NCI-H524 treated with DMSO at 0.1 percent for 48 hours (cell line): ENCODE results near the gene ARHGAP15.

Experiments used
- DNase-seq: peaks from one replicate; lab custom pipeline; 2025; lab: John Stamatoyannopoulos, UW

ARHGAP15 gene

DNA sequence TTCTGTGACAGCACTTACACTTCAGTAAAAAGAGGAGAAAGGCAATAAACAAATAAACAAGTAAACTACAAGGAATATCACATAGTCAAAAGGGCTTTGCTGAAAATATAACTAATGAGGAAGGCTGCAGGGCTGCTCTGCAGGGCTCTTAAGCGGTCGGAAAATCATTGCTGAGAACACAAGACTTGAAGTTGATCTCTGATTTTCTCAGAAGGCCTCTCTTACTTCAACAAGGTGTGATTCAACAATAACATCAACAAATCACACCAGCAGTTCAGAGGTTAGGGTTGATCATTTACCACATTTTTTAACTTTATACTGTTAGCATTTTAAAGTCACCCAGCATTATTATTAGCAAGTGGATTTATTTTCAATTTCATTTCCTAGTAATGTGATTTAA is 215.6 kb downstream of the ARHGAP15 start:
- DNase-seq, result no peak

DNA sequence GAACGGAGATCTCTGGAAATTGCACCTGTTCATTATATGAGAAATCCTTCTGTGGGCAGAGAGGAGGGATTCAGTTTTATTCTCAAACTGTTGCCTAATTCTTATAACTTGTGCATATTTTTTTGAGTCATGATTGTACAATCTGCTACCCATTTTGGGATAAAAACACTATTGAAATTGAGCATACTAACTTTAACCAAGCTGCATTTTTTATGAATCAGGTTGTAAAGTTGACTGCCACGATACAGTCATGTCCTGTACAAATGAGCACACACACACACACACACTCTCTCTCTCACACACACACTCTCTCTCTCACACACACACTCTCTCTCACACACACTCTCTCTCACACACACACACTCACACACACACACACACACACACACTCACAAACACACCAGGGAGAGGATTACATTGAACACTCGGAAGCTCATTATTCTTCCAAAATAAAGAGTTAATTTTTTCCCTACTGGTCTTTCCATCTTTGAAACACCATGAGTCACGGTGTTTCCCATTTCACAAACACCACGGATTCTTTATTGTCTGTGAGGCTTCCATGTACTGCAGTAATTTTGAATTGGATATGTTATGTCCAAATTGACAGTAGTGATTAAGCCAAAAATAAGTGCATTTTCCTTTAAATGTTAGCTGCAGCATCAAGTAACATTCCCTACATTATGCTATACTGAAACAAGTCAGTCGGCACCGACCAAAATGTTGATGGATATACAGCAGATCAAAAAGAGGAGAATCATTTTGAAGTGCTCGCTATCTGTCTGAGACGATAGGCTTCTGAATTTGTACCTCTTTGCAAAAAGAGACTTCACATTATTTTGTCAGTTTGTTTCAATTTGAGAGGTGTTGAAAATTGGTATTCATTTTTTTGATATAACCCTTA is 216.9 kb downstream of the ARHGAP15 start:
- no peak for DNase-seq

GRCh38 chr2:143347271-143347695 is 218.1 kb downstream of the ARHGAP15 start:
- no peak for DNase-seq

DNA sequence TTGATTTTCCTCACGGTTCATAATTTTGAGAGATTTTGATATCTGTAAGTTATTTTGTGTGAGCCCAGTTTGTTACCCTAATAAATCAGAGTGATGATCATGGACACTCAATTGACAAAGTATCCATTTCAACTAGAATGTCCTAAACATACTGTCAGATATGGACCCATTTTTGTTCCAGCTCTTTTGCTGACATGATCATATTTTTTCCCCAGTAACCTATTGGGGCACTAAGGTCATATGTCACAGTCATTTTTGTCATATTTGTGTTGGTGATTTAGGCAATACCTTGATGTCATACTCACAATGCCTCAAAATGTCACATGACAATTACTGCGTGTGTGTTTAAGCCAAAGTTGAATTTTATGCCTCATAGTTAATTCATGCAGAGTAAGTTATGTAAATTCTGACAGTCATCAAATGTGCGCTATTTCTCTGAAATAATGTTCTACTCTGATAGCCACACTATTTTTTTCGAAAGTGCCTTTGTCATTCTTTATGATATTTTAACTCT is 218.7 kb downstream of the ARHGAP15 start:
- DNase-seq, result no peak

DNA sequence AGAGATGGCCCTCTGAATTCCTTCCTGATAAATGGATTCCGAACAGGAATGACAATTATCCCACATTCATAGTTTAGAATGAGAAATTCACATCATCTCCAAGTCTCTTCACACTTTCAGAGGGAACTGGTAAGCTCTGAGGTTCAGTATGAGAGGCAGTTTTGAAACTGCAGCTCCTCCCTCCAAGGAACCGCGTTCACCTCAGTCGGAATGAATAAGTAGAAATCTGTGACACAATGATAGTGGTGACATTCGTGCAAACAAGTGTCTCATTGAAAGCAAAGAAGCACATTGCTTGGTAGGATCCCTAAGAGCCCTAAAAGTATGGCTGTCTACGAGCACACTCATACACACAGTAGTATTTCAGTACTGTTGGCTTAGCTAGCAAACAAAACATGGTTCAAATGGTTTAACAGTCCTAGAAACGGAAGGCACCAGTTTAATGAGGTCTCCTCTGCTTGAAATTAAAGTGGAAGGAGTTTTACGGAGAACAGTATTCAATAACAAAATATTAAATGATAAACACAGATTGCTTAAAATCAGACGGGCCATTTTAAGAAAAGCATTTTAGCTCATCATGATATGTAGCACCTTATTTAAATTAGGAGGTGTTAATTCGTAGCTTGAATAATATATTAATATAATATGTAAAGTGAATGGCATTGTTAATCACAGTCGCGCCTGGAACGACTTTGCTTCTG is 225.0 kb downstream of the ARHGAP15 start:
- DNase-seq, result no peak

DNA sequence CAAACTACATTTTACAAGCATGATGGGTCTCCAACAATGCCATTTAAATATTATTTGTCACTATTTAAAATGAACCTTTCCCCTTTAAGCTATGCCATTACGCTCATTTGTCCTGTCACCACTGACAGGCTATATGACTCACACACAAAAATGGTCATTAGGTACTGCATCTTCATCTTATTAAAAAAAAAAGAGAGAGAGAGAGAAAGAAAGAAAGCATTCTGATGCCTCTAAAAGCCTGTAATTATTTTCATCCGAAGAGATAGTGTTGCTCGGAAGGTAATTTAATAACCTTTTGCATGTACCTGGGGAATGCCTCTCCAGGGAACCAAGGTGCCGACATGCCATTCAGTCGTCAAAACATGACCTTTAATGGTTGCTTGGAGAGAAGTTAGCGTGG is 226.7 kb downstream of the ARHGAP15 start:
- no peak for DNase-seq

- no peak for DNase-seq
Observed at GRCh38 chr2:143356336-143356735, 227.1 kb downstream of the ARHGAP15 start.

DNA sequence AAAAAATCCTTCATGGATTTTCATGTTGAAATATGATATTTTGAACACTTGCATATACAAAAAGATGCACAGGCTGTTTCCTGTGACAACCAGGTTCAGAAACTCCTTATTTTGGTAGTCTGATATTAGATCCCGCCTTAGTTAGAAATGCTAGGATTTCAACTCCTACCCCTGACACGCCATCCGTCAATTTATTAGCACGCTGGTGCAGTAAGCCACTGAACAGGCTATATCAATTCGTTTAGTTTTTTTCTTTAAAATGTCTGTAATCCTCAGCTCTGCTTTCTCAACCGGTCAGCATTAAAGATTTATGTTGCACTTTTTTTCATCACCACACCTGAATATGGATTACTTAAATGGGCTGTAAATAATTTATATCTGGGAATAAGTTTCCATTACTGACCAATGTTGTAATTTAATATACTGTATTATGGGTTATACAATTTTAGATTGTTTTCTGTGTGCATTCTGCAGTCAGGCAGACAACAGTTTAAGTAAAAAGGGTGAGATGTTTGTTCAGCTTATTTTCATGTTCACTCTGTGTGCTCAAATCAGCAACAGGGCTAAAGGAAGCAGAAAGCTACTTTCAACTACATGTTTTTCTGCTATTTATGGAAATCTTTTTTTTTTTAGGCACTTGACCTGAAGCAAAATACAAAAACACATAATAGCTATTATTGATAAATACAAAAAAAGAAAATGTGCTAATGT is 227.7 kb downstream of the ARHGAP15 start:
- DNase-seq, result peak; percentile 8

GRCh38 chr2:143357966-143358365 is 228.7 kb downstream of the ARHGAP15 start:
- DNase-seq, result peak; percentile 81

DNA sequence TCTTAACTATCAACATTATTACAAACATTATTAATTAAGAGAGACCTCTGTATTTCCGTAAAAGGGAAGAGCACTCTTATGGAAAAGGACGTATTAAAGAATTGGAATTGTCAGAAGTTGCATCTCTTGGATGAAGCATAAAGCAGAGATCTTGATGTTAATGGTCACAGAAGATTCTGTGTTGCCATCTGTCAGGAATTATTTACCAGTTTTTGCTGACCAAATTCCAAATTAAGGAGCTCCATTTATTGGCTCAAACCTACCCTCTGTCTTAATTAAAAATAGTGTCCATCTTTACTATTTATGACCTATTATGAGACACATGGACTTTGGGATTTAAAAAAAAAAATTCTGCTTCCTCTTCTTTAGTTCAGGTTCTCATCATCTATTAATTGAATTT is 232.1 kb downstream of the ARHGAP15 start:
- no peak for DNase-seq

GRCh38 chr2:143371616-143372015 is 242.4 kb downstream of the ARHGAP15 start:
- no peak for DNase-seq

DNA sequence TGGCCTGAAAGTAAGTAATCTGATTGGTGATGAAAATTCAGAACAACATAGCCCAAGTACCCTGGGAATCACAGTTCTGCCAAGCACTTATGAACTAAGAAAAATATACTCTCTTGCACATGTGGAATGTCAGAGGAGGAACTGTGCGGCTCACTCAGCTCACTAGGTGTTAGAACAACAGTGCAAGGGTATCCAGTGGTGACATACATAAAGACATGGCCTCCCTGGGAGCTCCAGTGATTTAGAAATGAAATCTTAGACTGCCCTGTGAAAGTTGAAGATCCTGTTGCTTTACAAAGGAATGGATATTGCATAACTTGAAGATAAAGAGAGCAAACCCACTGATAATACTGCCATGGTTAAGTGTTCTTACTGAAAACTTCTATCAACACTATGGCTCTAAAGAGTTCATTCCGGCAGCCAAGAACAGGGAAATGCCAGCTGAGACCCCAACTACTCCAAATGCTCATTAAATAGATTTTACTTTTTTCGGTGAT is 246.2 kb downstream of the ARHGAP15 start:
- DNase-seq, result no peak

DNA sequence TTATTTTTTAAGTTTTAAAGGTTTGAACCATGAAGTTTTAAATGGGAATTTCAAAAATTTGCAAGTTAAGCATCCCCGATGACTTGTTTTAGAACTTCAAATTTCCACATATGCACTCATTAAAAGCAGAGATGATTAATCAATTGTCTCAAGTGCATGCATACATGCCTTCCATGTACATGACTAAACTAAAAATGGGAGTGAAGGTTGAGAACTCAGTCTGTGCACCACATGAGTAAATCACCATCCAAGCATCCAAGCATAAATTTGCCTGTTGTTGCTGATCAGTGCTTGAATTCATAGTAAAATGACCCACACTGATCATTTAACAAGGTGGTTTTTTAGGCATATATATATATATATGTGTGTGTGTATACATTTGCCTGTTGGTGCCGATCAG is 249.8 kb downstream of the ARHGAP15 start:
- no peak for DNase-seq

DNA sequence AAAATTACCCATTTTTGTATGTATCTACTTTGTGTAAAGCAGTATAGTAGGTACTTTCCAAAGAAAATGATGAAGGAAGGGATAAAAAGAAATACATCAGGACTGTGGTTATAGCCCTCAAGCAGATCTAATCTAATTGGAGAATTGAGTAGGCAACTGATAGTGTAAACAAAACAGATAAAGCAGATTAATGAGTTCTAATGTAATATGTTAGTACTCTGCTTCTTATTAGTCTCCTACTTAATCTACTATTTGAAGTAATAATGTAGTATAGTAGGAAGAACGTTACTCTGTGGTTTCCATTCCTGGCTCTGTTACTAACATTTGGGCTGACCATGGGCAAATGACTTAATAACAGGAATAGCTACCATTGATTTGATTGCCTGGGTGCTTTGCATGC is 250.7 kb downstream of the ARHGAP15 start:
- DNase-seq, result no peak

- no peak for DNase-seq
Observed at GRCh38 chr2:143382573-143382972, 253.4 kb downstream of the ARHGAP15 start.

DNA sequence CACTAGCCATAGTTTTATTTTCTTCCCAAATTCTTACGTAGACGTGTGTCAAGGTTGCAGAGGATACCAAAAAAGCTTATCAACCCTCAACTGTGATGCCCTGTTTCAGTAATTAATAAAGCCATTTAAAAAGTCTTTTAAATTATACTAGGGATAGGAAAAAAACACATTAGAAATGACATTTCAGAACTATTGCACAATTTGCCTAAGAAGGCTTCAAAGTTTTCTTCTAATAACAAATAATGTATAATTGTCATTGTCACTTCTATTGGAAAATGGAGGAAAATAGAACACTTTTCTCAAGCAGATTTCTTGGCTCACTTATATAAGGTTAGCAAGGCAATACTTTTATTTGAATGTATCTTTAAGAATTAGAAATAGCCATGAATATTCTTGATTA is 253.8 kb downstream of the ARHGAP15 start:
- no peak for DNase-seq

DNA sequence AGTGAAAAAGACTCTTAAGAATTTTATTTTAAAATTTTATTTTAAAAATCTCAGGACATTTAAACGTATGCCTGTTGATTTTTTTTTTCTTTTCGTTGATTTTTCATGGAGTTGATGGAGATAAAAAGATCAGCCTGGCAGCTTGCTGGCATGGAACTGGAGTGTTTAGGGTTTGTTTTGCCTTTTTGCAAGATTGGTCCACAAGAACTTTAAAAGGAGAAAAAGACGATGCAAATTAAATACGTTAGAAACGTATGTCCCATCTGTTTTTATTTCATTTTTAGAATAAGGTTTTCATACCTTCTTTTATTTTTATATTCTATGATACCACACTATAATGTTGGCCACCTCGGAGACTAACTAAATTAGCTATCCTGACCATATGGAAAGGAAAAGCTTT is 254.9 kb downstream of the ARHGAP15 start:
- no peak for DNase-seq

- DNase-seq, result peak; percentile 73
Observed at GRCh38 chr2:143390171-143390570, 261.0 kb downstream of the ARHGAP15 start.

DNA sequence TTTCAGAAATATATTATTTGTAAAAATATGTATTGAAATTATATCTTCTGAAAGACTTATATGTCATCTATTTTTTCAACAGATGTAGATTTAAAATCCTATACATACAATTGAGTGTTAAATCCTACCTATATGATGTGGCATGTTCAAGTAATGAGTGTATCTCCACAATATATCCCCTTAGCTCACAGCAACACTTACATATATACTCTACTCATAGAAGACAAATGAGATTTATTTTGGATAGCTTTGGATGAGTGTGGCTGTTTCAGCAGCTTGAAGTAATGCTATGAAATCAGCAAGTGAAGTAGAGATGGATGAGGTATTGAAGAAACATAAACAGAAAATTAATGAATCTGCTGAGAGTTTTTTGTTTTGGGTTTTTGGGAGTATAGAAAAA is 263.1 kb downstream of the ARHGAP15 start:
- no peak for DNase-seq

- no peak for DNase-seq
Observed at GRCh38 chr2:143394062-143394461, 264.8 kb downstream of the ARHGAP15 start.

DNA sequence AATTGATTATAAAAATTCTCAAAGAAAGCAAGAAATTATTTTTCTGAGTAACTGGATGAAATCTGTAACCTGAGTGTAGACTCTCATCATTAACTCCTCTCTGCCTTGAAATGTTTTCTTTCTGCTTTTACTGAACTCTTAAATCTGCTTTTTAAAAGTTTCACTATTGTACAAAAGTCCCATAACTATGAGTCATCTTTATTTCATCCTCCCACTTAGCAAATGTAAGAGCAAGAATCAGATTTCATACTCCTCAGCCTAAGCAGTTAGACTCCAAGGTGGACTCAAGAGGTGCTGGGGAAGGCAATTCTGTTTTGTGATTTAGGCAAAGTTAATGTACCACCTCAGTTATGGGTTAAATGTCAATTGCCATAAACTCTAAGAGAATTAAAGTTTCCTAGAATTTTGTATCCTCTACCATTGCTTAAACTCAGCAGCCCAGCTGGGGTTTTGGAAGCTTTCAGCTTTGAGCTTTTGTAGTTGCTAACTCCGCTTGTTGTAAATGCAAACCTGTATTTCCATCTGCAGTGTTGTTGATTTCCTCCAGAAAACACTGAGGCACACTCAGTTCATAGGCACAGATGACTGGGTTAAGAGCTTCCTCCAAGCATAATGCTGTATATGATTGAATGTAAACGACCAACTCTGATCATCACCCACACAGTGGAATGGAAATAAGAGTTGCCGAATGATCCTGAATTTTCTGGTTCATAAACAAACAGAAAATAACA is 268.8 kb downstream of the ARHGAP15 start:
- no peak for DNase-seq

GRCh38 chr2:143398781-143399180 is 269.6 kb downstream of the ARHGAP15 start:
- DNase-seq, result peak; percentile 73
